Gastrocnemius medialis (tissue), 4 donors: ENCODE measurements around the gene CFAP92. TPM values are rescaled to one million over a fixed set of nuclear protein-coding genes. Genes with fewer than 3 reads are reported as not detected.

Source experiments
- ATAC-seq, 2 donors: fragments of 150-250 bp; one replicate each; pipeline ENCODE4 v1.9.1; 2016
- DNase-seq, 2 donors: peaks; one replicate each; pipeline ENCODE4 v3.0.0-alpha.2; 2019
- H3K27ac ChIP-seq, 4 donors: fragments of 200-600 bp; sonication (generic); 1 replicate in 1 of 4; 2 replicates in 3 of 4; pipeline ENCODE4 v1.5.1; 2016 to 2018; ENCODE audit warnings: mild to moderate bottlenecking in 2 of 4, moderate library complexity in 1 of 4
- H3K27me3 ChIP-seq, 3 donors: fragments of 200-600 bp; sonication (generic) in 2 of 3; 1 replicate in 1 of 3; 2 replicates in 2 of 3; pipeline versions ENCODE4 v1.5.1 to v1.6.0; 2016 to 2019; ENCODE audit warnings: mild to moderate bottlenecking in 1 of 3, moderate library complexity in 1 of 3
- H3K36me3 ChIP-seq, 2 donors: fragments of 200-600 bp; sonication (generic) in 1 of 2; one replicate each; pipeline ENCODE4 v1.5.1; 2017 to 2018
- H3K4me1 ChIP-seq, 2 donors: fragments of 200-600 bp; sonication (generic) in 1 of 2; one replicate each; pipeline ENCODE4 v1.5.1; 2016 to 2017; ENCODE audit warnings: mild to moderate bottlenecking in 2 of 2
- H3K4me3 ChIP-seq, 4 donors: fragments of 200-600 bp; sonication (generic) in 3 of 4; 1 replicate in 1 of 4; 2 replicates in 3 of 4; pipeline ENCODE4 v1.5.1; 2016 to 2019; ENCODE audit warnings: mild to moderate bottlenecking in 2 of 4
- H3K9me3 ChIP-seq, 3 donors: fragments of 200-600 bp; sonication (generic) in 2 of 3; 1 replicate in 1 of 3; 2 replicates in 2 of 3; pipeline ENCODE4 v1.5.1; 2016 to 2019
- CTCF ChIP-seq, 5 experiments: fragments of 450-650 bp in 3 of 5; fragments of 200-600 bp in 2 of 5; sonication (generic) in 2 of 5; IDR thresholded peaks in 4 of 5; conservative IDR thresholded peaks in 1 of 5; 1 replicate in 4 of 5; 2 replicates in 1 of 5; pipeline ENCODE4 v1.5.1; 2016 to 2019; ENCODE audit warnings: antibody characterized with exemption in 5 of 5, mild to moderate bottlenecking in 3 of 5, moderate library complexity in 3 of 5
- POLR2A ChIP-seq, 2 donors: fragments of 450-650 bp; IDR thresholded peaks; one replicate each; pipeline ENCODE4 v1.6.1; 2017; ENCODE audit warnings: antibody characterized with exemption in 2 of 2, mild to moderate bottlenecking in 2 of 2, moderate library complexity in 2 of 2
- in situ Hi-C, 4 donors: fragments of 200-750 bp; cut with MboI; loops; one replicate each; pipeline versions ENCODE4 v1.15.0 to v1.8.0; 2017; ENCODE audit warnings: low sequenced_read_pairs in 4 of 4
- intact Hi-C: fragments of 100-400 bp; cut with DNase I; formaldehyde crosslinking; loops from one replicate; pipeline ENCODE4 v1.15.1; 2023; ENCODE audit warnings: low total_unique reads
- total RNA-seq, 4 donors: library from RNA; depleted of rRNA; stranded (reverse); fragments of >200 nt; gene quantifications; one replicate each; pipeline versions ENCODE4 v1.1.0 to v1.2.3, GENCODE V29; 2016

The CFAP92 gene
- total RNA-seq, 4 donors from 2014 or later, result 0.07 to 0.34 (median 0.20) TPM; not detected in 1

- H3K36me3 ChIP-seq, result no peaks in the 10 kb centered on the region
- in situ Hi-C loops, result no loop called here
Observed at GRCh38 chr3:129019266-129019665, 25.4 kb upstream of the CFAP92 start.

GRCh38 chr3:129018751-129019150 is 24.9 kb upstream of the CFAP92 start:
- ATAC-seq (no peak), DNase-seq (no peak)
- TF ChIP-seq CTCF (IDR thresholded peaks at IDR 0.05 in 4 of 5, conservative IDR thresholded peaks at IDR 0.05 in 1 of 5) (no peak), POLR2A (IDR thresholded peaks at IDR 0.05) (no peak)
- Histone ChIP-seq H3K27me3 (no peaks in the 10 kb centered on the region), H3K4me3 (no peak overlapping the region), H3K36me3 (no peaks in the 10 kb centered on the region), H3K9me3 (no peaks in the 10 kb centered on the region), H3K27ac (peak overlapping the region in 2 of 4 donors; percentile 62 to 71), H3K4me1 (peaks cover 18 to 24% of the 10 kb centered on the region in 2 donors)
- in situ Hi-C loops, result no loop called here
- intact Hi-C loops, result no loop called here

More at GRCh38 chr3:129019266-129019665, 25.4 kb upstream of the CFAP92 start:
- H3K27ac ChIP-seq, result no peak overlapping the region
- peaks cover 18 to 24% of the 10 kb centered on the region in 2 donors for H3K4me1 ChIP-seq
- no peaks in the 10 kb centered on the region for H3K9me3 ChIP-seq
- no peak overlapping the region for H3K4me3 ChIP-seq
- TF ChIP-seq POLR2A (IDR thresholded peaks at IDR 0.05) (no peak), CTCF (IDR thresholded peaks at IDR 0.05 in 4 of 5, conservative IDR thresholded peaks at IDR 0.05 in 1 of 5) (no peak)
- intact Hi-C loops, result no loop called here
- no peak for DNase-seq
- no peaks in the 10 kb centered on the region for H3K27me3 ChIP-seq
- ATAC-seq, result no peak

GRCh38 chr3:129018271-129018670 is 24.4 kb upstream of the CFAP92 start:
- Histone ChIP-seq H3K36me3 (no peaks in the 10 kb centered on the region), H3K9me3 (no peaks in the 10 kb centered on the region), H3K27me3 (no peaks in the 10 kb centered on the region), H3K4me3 (no peak overlapping the region), H3K4me1 (peaks cover 18 to 24% of the 10 kb centered on the region in 2 donors), H3K27ac (peak overlapping the region in 3 of 4 donors; percentile 62 to 71 (median 71))
- TF ChIP-seq CTCF (IDR thresholded peaks at IDR 0.05 in 4 of 5, conservative IDR thresholded peaks at IDR 0.05 in 1 of 5) (no peak), POLR2A (IDR thresholded peaks at IDR 0.05) (no peak)
- intact Hi-C loops, result no loop called here
- ATAC-seq (no peak), DNase-seq (no peak)
- in situ Hi-C loops, result no loop called here

GRCh38 chr3:129017484-129017899 is 23.6 kb upstream of the CFAP92 start:
- Histone ChIP-seq H3K27me3 (no peaks in the 10 kb centered on the region), H3K4me3 (no peak overlapping the region), H3K9me3 (no peaks in the 10 kb centered on the region), H3K27ac (peak overlapping the region; percentile 62 to 71 (median 68)), H3K4me1 (peaks cover 16 to 24% of the 10 kb centered on the region in 2 donors), H3K36me3 (no peaks in the 10 kb centered on the region)
- in situ Hi-C loops (no loop called here), intact Hi-C loops (no loop called here)
- TF ChIP-seq CTCF (IDR thresholded peaks at IDR 0.05 in 4 of 5, conservative IDR thresholded peaks at IDR 0.05 in 1 of 5), result no peak
- no peak for TF ChIP-seq POLR2A (IDR thresholded peaks at IDR 0.05)
- ATAC-seq (no peak), DNase-seq (no peak)
